HG02884 (cell line): ENCODE results near the gene TTL.

Source experiments
- ATAC-seq: cut with Tn5 transposase; IDR thresholded peaks from one replicate; pipeline ENCODE4 v1.9.1; 2021; ENCODE audit warnings: mild to moderate bottlenecking, moderate library complexity; ENCODE audit not compliant: unreplicated experiment

The TTL gene

DNA sequence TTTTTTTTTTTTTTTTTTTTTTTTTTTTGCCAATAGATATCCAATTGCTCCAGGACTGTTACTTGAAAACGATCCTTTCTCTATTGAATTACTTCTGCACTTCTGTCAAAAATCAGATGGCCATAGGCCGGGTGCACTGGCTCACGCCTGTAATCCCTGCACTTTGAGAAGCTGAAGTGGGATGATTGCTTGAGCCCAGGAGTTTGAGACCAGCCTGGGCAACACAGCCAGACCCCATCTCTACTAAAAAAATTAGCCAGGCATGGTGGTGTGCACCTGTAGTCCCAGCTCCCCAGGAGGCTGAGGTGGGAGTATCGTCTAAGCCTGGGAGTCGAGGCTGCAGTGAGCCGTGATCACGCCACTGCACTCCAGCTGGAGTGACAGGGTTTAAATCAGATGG lies 98.1 kb downstream of the TTL start:
- ATAC-seq: no peak

DNA sequence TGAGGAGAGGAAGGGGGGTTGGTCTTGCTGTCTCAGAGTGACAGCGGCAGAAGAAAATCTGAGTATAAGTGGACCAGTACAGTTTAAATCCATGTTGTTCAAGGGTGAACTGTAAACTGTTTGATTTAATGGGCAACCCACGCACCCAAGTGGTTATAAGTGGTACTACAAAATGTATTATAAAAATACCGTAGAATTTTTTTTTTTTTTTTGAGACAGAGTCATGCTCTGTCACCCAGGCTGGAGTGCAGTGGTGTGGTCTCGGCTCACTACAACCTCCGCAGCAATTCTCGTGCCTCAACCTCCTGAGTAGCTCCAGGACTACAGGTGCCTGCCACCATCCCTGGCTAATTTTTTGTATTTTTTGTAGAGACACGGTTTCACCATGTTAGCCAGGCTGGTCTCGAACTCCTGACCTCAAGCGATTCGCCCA lies 100.4 kb downstream of the TTL start:
- ATAC-seq: no peak

DNA sequence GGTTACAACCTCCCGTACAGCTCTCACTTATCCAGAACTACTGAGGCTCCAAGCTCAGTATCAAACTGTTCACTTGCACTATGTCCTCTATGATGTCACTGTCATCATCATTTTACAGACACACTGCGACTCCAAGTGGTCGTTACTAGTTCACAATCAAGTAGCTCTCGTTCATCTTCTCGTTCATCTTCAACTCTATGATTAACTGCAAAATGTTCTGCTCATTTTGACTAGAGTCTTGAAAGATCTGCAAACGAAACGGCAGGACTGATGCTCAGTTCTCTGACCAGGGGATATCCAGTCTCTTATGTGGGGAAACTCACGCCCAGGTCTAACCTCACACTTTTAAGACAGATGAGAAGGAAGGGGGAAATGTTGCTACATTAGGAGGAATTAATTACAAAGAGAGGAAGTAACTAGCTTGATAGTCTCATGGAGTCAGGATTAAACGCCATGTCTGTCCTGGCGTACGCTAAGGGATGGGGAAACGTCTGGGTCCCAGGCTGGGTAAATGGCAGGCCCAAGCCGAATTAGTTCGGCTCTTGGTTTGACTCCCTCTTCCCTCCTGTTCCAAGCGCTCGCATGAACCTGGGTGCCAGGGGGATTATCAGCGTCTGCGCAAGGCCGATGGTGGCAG lies 101.7 kb downstream of the TTL start:
- ATAC-seq: no peak

DNA sequence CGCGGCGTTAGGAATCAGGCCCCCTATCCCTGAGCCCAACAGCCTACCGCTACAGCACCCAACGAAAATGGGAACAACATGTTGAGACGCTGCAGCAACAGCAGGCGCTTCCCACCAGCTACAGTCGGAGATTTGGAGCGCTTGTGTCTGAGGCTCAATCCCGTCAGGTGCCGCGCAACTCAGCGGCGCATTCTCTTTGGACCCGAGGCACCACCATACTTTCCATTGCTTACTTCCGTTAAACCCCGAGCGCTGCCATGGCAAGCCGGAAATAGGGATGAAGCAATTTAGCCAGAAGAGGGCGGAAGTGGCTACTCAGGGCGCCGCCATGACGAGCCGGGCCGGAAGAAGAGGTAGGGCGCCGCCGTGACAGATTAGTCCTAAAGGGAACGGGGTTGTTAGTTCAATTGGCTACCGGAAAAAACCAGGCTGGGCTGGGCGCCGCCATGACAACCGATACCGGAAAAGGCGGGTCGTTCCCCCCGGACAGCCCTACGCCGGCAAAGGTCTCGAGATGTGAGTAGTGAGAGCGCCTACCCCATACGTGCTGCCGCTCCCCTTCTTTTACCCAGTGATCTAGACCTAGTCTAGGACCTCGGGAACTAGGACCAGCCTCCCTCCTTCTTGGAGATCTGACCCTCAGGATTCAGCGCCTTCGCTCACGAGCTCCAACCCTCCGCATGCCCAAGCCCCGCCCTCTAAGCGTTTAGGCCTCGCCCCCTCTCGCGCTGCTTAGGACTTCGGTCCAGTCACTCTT lies 102.4 kb downstream of the TTL start, which contains the start of gene CHCHD5:
Gene CHCHD5, plus strand, starts transcription at position 476 of the 757 bp plus-strand sequence. Its CDS starts 39 bp downstream, at position 515.
- ATAC-seq: peak; percentile 87

DNA sequence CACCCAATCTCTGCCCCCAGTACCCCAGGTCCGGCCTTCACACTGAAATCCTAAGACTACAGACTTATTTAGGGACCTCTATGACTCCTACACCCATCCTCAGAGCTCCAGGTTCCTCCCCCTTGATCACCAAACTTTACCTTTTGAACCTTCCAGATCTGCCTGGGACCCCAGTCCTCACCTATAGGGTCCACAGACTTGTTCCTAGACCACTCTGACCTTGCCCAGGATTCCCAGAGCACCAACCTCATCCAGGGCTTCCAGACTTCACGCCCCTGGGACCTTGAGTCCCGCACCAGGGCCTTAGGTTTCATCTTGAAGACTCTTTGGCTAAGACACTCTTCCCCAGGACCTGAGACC lies 102.9 kb downstream of the TTL start:
- no peak for ATAC-seq

DNA sequence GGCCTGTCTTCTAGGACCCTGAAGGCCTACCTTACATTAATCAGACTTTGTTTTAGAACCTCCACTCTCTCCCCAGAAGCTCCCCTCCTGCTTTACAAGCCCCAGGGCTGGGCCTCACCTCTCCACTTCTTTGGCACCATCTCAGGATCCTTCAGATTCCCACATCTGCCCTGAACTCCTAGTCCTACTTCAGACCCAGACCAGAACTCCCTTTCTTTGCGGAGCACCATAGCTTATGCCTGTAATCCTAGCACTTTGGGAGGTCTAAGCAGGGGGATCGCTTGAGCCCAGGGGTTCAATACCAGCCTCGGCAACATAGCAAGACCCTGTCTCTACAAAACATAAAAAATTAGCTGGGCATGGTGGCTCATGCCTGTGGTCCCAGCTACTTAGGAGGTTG lies 103.4 kb downstream of the TTL start:
- no peak for ATAC-seq

DNA sequence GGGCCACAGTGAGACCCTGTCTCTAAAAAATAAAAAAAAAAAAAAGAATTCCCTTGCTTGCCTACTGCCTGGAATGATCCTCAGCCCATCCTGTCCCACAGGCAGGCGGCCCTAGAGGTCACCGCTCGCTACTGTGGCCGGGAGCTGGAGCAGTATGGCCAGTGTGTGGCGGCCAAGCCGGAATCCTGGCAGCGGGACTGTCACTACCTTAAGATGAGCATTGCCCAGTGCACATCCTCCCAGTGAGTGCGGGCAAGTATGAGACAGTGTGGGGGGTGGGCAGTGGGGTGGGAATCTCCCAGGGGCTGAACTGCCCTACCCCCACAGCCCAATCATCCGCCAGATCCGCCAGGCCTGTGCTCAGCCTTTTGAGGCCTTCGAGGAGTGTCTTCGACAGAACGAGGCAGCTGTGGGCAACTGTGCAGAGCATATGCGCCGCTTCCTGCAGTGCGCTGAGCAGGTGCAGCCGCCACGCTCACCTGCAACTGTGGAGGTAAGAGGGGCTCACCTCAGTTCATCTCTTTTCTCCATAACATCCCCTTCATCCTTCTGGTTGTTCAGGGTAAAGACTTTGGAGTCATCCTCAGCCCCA lies 104.0 kb downstream of the TTL start:
- no peak for ATAC-seq

DNA sequence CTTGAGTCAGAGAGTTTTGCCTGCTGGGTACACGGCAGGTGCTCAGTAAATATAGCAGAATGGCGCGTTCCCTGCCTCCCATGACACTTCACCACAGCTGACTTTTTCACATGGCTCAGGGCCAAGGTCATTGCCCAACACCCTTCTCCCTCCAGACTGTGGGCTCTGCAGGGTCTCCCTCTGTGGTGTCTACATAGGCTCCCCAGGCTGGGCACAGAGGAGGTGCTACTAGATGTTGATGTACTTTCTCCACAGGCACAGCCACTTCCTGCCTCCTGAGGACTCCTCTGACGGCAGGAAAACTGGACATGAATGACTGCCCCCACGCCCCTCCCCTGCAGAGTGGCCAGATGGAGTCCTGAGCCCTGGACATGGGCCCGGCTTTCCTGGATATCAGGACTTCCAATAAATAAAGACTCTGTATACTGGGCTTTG lies 106.7 kb downstream of the TTL start:
- ATAC-seq: no peak
